22Rv1 (cell line): ENCODE results near the gene DGKD.

Source experiments
- CTCF ChIP-seq: fragments of 450-650 bp; IDR thresholded peaks from 2 replicates; pipeline ENCODE4 v1.5.1; 2017; ENCODE audit warnings: mild to moderate bottlenecking
- ZFX ChIP-seq: fragments of 450-650 bp; IDR thresholded peaks from 2 replicates; pipeline ENCODE4 v1.6.1; 2017; ENCODE audit warnings: antibody characterized with exemption, borderline replicate concordance

- no peak for TF ChIP-seq CTCF
- no peak for TF ChIP-seq ZFX
Measured at GRCh38 chr2:233446121-233446520, 91.8 kb downstream of the DGKD start.
